A549 (cell line): Measurements from ENCODE around the gene ZNF593OS. TPM values are rescaled to one million over a fixed set of nuclear protein-coding genes. Genes with fewer than 3 reads are reported as not detected.

Source experiments
- ATAC-seq, 2 experiments: fragments of 200-7000 bp in 1 of 2; fragments of >200 bp in 1 of 2; cut with Nextera tagmentation in 1 of 2; cut with Tn5 transposase in 1 of 2; 3 replicates each; pipeline versions ENCODE4 v1.8.0 to v1.9.1; 2018 to 2020; ENCODE audit warnings: mild to moderate bottlenecking in 1 of 2, moderate library complexity in 1 of 2
- CTCF ChIA-PET: fragments of 300-600 bp; sonication (Branson Sonifier 250); formaldehyde crosslinking; extraction: SDS; loops from one replicate; lab custom pipeline; 2021; ENCODE audit warnings: antibody characterized with exemption, inconsistent platforms; lab: Yijun Ruan, JAX
- POLR2A ChIA-PET: fragments of 350-600 bp; formaldehyde crosslinking; extraction: SDS; loops from one replicate; lab custom pipeline; 2021; ENCODE audit warnings: antibody characterized with exemption, inconsistent platforms; lab: Yijun Ruan, JAX
- DNase-seq, 2 experiments: peaks; one replicate each; pipeline versions ENCODE4 v3.0.0 to v3.0.0-alpha.2; 2011 to 2016; ENCODE audit warnings: low read depth in 1 of 2, low spot score in 1 of 2
- FAIRE-seq: peaks from 2 replicates; lab custom pipeline; 2011; peaks lifted over from hg19 to GRCh38; lab: Jason Lieb, UNC
- H3K27ac ChIP-seq, 2 experiments: fragments of >200 bp; sonication (Bioruptor Twin); formaldehyde crosslinking; 3 replicates each; pipeline ENCODE4 v1.5.1; 2016 to 2017
- H3K4me1 ChIP-seq: fragments of >200 bp; sonication (Bioruptor Twin); formaldehyde crosslinking; 3 replicates; pipeline ENCODE4 v1.6.1; 2016
- H3K4me2 ChIP-seq: fragments of >200 bp; sonication (Bioruptor Twin); formaldehyde crosslinking; 3 replicates; pipeline ENCODE4 v1.6.1; 2016
- H3K4me3 ChIP-seq: fragments of >200 bp; sonication (Bioruptor Twin); formaldehyde crosslinking; 3 replicates; pipeline ENCODE4 v1.5.1; 2016
- H3K9me3 ChIP-seq: fragments of >200 bp; sonication (Bioruptor Twin); formaldehyde crosslinking; 3 replicates; pipeline ENCODE4 v1.6.1; 2016
- EHF ChIP-seq: fragments of 250-450 bp; sonication (Bioruptor Pico); IDR thresholded peaks from 2 replicates; pipeline ENCODE4 v1.5.0; 2020; ENCODE audit warnings: mild to moderate bottlenecking
- ESRRA ChIP-seq: fragments of 150-350 bp; IDR thresholded peaks from 2 replicates; pipeline ENCODE4 v1.6.1; 2014; ENCODE audit warnings: mild to moderate bottlenecking, low read length, borderline replicate concordance
- FOSL2 ChIP-seq, 2 experiments: fragments of 450-650 bp in 1 of 2; fragments of >200 bp in 1 of 2; sonication (Bioruptor Twin) in 1 of 2; formaldehyde crosslinking; IDR thresholded peaks; 2 replicates each; pipeline versions ENCODE4 v1.5.0 to v1.6.1; 2016 to 2020; ENCODE audit warnings: mild to moderate bottlenecking in 1 of 2, moderate library complexity in 1 of 2
- GATA3 ChIP-seq: IDR thresholded peaks from 2 replicates; pipeline ENCODE4 v1.6.1; 2012; ENCODE audit warnings: borderline replicate concordance
- HOXA7 ChIP-seq: fragments of 250-450 bp; sonication (Bioruptor Pico); IDR thresholded peaks from 2 replicates; pipeline ENCODE4 v1.5.0; 2020; ENCODE audit warnings: mild to moderate bottlenecking, moderate library complexity
- HOXB13 ChIP-seq: fragments of 250-450 bp; sonication (Bioruptor Pico); IDR thresholded peaks from 2 replicates; pipeline ENCODE4 v1.5.0; 2020; ENCODE audit warnings: low read depth, mild to moderate bottlenecking, moderate library complexity
- JUN ChIP-seq, 2 experiments: fragments of >200 bp; sonication (Bioruptor Twin); formaldehyde crosslinking; IDR thresholded peaks; 2 replicates in 1 of 2; 3 replicates in 1 of 2; pipeline ENCODE4 v1.6.1; 2016 to 2017
- MAZ ChIP-seq: fragments of 150-350 bp; IDR thresholded peaks from 2 replicates; pipeline ENCODE4 v1.6.1; 2014; ENCODE audit warnings: antibody characterized with exemption, low read depth, low read length, borderline replicate concordance
- MYC ChIP-seq: IDR thresholded peaks from 2 replicates; pipeline ENCODE4 v1.6.1; 2012; ENCODE audit warnings: mild to moderate bottlenecking, inconsistent platforms, low read length, improper control_type of control experiment, borderline replicate concordance
- PHF8 ChIP-seq: fragments of 200-600 bp; sonication (generic); IDR thresholded peaks from 2 replicates; pipeline ENCODE4 v1.6.1; 2016; ENCODE audit warnings: low read depth, mild to moderate bottlenecking, antibody characterized with exemption, moderate library complexity, borderline replicate concordance
- POLR2A ChIP-seq: IDR thresholded peaks from 2 replicates; pipeline ENCODE4 v1.6.1; 2012; ENCODE audit warnings: mild to moderate bottlenecking, low read length
- RAD21 ChIP-seq, 2 experiments: fragments of >200 bp in 1 of 2; sonication (Bioruptor Twin) in 1 of 2; formaldehyde crosslinking in 1 of 2; IDR thresholded peaks in 1 of 2; conservative IDR thresholded peaks in 1 of 2; 2 replicates in 1 of 2; 3 replicates in 1 of 2; pipeline ENCODE4 v1.6.1; 2012 to 2018; ENCODE audit warnings: inconsistent platforms in 1 of 2
- RFX5 ChIP-seq: fragments of 450-650 bp; IDR thresholded peaks from 2 replicates; pipeline ENCODE4 v1.7.1; 2014; ENCODE audit warnings: antibody characterized with exemption, mild to moderate bottlenecking, moderate library complexity
- SMC3 ChIP-seq: fragments of >200 bp; sonication (Bioruptor Twin); formaldehyde crosslinking; IDR thresholded peaks from 3 replicates; pipeline ENCODE4 v1.6.1; 2018; ENCODE audit warnings: inconsistent platforms
- ZC3H11A ChIP-seq: fragments of 450-650 bp; IDR thresholded peaks from 2 replicates; pipeline ENCODE4 v1.6.1; 2014; ENCODE audit warnings: antibody characterized with exemption, mild to moderate bottlenecking
- ZFP36 ChIP-seq: fragments of 450-650 bp; IDR thresholded peaks from 2 replicates; pipeline ENCODE4 v1.6.1; 2014; ENCODE audit warnings: borderline replicate concordance; ENCODE audit not compliant: partially characterized antibody
- ZSCAN20 ChIP-seq: fragments of 250-450 bp; sonication (Bioruptor Pico); IDR thresholded peaks from 2 replicates; pipeline ENCODE4 v1.8.0; 2022; ENCODE audit warnings: mild to moderate bottlenecking, moderate library complexity
- WGBS: methylation state at CpG from one replicate; pipeline ENCODE4 v1.1.6; 2017; ENCODE audit errors: missing lambda C conversion rate; 5-methylcytosine and 5-hydroxymethylcytosine counted together
- polyA plus RNA-seq, 4 experiments: library from polyadenylated mRNA; depleted of rRNA in 3 of 4; stranded (reverse); fragments of >200 nt; fragmentation: RNase III in 1 of 4; extraction: RNeasy Plus Mini Kit Qiagen cat#74134 plus additional on column Dnase treatment in 1 of 4; gene quantifications; 2 replicates in 3 of 4; 3 replicates in 1 of 4; pipeline ENCODE4 v1.2.3, GENCODE V29; 2011 to 2017
- TF ChIP-seq, protein P1 (sequence below): fragments of >200 bp; sonication (Bioruptor Twin); formaldehyde crosslinking; IDR thresholded peaks from 3 replicates; pipeline ENCODE4 v1.5.1; 2016
- TF ChIP-seq, protein P2 (sequence below): IDR thresholded peaks from 2 replicates; pipeline ENCODE4 v1.6.1; 2012
- TF ChIP-seq, protein P3 (sequence below): fragments of >200 bp; sonication (Bioruptor Twin); formaldehyde crosslinking; IDR thresholded peaks from 3 replicates; pipeline ENCODE4 v1.6.1; 2016
- TF ChIP-seq, protein P4 (sequence below): fragments of 450-650 bp; IDR thresholded peaks from 2 replicates; pipeline ENCODE4 v1.6.1; 2014; ENCODE audit warnings: antibody characterized with exemption
- TF ChIP-seq, protein P5 (sequence below): fragments of 250-450 bp; sonication (Bioruptor Pico); IDR thresholded peaks from 2 replicates; pipeline ENCODE4 v1.5.0; 2021; ENCODE audit warnings: mild to moderate bottlenecking, moderate library complexity, borderline replicate concordance

ZNF593OS gene
- polyA plus RNA-seq, 2 of the 4 experiments (the other 2 are of a cell fraction), result not detected

DNA sequence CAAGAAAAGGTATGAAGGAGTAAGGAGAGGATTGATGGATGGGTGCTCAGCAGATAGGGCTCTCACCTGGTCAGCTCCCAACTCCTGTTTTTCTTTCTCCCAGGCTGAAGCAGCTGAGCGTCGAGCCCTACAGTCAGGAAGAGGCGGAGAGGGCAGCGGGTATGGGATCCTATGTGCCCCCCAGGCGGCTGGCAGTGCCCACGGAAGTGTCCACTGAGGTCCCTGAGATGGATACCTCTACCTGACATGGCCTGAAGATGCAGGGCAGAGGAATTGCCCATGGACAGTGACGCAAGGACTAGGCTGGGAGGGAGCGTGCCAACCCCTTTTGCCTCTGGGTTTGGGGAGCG lies 1.2 kb downstream of the ZNF593OS start (continued):
- no peak for TF ChIP-seq HOXB13
- TF ChIP-seq ZC3H11A, result no peak
- TF ChIP-seq GATA3, result no peak
- TF ChIP-seq FOSL2 (IDR thresholded peaks at IDR 0.05), result no peak
- no peak for TF ChIP-seq FOSL2 (CRISPR knock-in tag; IDR thresholded peaks at IDR 0.05)

DNA sequence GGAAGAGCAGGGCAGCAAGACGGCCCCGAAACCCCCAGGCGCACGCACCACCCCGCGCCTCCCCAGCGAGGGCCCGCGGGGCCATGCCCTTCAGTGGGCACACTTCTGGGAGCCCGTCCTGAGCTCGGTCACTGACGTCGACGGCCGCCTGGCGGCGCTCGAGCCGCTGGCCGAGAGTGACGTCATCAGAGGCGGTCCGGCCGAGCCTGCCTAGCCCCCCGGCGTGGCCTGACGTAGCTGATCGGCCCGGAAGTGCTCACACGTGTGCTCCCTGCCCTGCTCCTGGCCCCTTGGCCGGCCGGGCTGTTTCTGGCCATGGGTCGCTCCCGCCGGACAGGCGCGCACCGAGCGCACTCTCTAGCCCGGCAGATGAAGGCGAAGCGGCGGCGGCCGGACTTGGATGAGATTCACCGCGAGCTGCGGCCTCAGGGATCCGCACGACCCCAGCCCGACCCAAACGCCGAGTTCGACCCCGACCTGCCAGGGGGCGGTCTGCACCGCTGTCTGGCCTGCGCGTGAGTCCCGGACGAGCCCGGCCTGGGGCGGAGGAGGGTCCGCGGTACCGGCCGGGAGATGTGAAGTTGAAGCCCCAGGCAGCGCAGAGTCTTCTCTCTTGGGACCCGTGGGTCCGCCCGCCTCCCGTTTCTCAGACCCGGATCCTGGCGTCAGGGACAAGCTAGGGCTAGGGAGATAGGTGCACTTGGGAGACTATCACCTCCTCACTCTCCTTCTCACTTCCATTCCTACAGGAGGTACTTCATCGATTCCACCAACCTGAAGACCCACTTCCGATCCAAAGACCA lies 1.8 kb downstream of the ZNF593OS start, which contains the start of gene ZNF593:
Gene ZNF593, plus strand, starts transcription at position 240 of the 803 bp plus-strand sequence. Its CDS starts 76 bp downstream, at position 316.
- Histone ChIP-seq H3K9me3 (no peaks in the 10 kb centered on the region), H3K4me3 (peak within 1 kb of the TSS; percentile 95), H3K27ac (peak within 1 kb of the TSS; percentile 90 to 99), H3K4me1 (peaks cover 7% of the 10 kb centered on the region; the same call in 2 of the 3 replicates), H3K4me2 (peak within 1 kb of the TSS; percentile 87)
- TF ChIP-seq, protein P1, sequence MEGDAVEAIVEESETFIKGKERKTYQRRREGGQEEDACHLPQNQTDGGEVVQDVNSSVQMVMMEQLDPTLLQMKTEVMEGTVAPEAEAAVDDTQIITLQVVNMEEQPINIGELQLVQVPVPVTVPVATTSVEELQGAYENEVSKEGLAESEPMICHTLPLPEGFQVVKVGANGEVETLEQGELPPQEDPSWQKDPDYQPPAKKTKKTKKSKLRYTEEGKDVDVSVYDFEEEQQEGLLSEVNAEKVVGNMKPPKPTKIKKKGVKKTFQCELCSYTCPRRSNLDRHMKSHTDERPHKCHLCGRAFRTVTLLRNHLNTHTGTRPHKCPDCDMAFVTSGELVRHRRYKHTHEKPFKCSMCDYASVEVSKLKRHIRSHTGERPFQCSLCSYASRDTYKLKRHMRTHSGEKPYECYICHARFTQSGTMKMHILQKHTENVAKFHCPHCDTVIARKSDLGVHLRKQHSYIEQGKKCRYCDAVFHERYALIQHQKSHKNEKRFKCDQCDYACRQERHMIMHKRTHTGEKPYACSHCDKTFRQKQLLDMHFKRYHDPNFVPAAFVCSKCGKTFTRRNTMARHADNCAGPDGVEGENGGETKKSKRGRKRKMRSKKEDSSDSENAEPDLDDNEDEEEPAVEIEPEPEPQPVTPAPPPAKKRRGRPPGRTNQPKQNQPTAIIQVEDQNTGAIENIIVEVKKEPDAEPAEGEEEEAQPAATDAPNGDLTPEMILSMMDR, result peak; percentile 77
- no peak for TF ChIP-seq ZSCAN20 (CRISPR knock-in tag)
- TF ChIP-seq, protein P2, sequence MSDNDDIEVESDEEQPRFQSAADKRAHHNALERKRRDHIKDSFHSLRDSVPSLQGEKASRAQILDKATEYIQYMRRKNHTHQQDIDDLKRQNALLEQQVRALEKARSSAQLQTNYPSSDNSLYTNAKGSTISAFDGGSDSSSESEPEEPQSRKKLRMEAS, result peak; percentile 93
- 0 out of 2 replicates have a peak, but pooled peaks have one; percentile 26 for TF ChIP-seq MAZ
- TF ChIP-seq RFX5, result 0 out of 2 replicates have a peak, but pooled peaks have one; percentile 43
- TF ChIP-seq RAD21 (conservative IDR thresholded peaks at IDR 0.05 in 1 of 2, IDR thresholded peaks at IDR 0.05 in 1 of 2), result peak; percentile 17 to 48; a peak in 4 of 5 replicates
- TF ChIP-seq EHF, result no peak
- no peak for TF ChIP-seq ZFP36
- TF ChIP-seq, protein P3, sequence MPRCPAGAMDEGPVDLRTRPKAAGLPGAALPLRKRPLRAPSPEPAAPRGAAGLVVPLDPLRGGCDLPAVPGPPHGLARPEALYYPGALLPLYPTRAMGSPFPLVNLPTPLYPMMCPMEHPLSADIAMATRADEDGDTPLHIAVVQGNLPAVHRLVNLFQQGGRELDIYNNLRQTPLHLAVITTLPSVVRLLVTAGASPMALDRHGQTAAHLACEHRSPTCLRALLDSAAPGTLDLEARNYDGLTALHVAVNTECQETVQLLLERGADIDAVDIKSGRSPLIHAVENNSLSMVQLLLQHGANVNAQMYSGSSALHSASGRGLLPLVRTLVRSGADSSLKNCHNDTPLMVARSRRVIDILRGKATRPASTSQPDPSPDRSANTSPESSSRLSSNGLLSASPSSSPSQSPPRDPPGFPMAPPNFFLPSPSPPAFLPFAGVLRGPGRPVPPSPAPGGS, result peak; percentile 56; the same call in 1 of the 3 replicates
- peak; percentile 68 for TF ChIP-seq SMC3
- TF ChIP-seq POLR2A, result peak; percentile 81
- TF ChIP-seq HOXA7 (CRISPR knock-in tag), result no peak
- TF ChIP-seq, protein P4, sequence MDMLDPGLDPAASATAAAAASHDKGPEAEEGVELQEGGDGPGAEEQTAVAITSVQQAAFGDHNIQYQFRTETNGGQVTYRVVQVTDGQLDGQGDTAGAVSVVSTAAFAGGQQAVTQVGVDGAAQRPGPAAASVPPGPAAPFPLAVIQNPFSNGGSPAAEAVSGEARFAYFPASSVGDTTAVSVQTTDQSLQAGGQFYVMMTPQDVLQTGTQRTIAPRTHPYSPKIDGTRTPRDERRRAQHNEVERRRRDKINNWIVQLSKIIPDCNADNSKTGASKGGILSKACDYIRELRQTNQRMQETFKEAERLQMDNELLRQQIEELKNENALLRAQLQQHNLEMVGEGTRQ, result peak; percentile 38; the same call in 1 of the 2 replicates
- TF ChIP-seq ESRRA, result no peak
- no peak for TF ChIP-seq FOSL2 (IDR thresholded peaks at IDR 0.05)
- peak; percentile 90 for TF ChIP-seq FOSL2 (CRISPR knock-in tag; IDR thresholded peaks at IDR 0.05)
- peak; percentile 64; the same call in 1 of the 2 replicates for TF ChIP-seq PHF8
- peak in 1 of 2 experiments; percentile 75; a peak in 2 of 5 replicates for TF ChIP-seq JUN (IDR thresholded peaks at IDR 0.05)
- 0 out of 2 replicates have a peak, but pooled peaks have one; percentile 28 for TF ChIP-seq GATA3
- peak; percentile 74; the same call in 1 of the 2 replicates for TF ChIP-seq MYC
- TF ChIP-seq, protein P5, sequence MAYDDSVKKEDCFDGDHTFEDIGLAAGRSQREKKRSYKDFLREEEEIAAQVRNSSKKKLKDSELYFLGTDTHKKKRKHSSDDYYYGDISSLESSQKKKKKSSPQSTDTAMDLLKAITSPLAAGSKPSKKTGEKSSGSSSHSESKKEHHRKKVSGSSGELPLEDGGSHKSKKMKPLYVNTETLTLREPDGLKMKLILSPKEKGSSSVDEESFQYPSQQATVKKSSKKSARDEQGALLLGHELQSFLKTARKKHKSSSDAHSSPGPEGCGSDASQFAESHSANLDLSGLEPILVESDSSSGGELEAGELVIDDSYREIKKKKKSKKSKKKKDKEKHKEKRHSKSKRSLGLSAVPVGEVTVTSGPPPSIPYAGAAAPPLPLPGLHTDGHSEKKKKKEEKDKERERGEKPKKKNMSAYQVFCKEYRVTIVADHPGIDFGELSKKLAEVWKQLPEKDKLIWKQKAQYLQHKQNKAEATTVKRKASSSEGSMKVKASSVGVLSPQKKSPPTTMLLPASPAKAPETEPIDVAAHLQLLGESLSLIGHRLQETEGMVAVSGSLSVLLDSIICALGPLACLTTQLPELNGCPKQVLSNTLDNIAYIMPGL, result no peak
- POLR2A ChIA-PET, result interaction anchor here (0.9 to 1.6 kb wide), 3 partner anchors 58 to 262 kb away, joined by 3 to 15 read pairs (median 6); partner anchors contain the start of genes CEP85, DHDDS and PDIK1L
- WGBS, result 4% methylated on average over 10 of the region's 76 CpGs
- FAIRE-seq (no peak), ATAC-seq (peak; percentile 91 to 96), DNase-seq (peak; percentile 85 to 91)
- CTCF ChIA-PET, result interaction anchor here (0.6 to 3.7 kb wide), 39 partner anchors 8 to 1803 kb away, joined by 3 to 33 read pairs (median 3); partner anchors contain the start of genes CATSPER4, CEP85, CNKSR1 and DHDDS
